Left forelimb (tissue), 1 donor: Measurements from ENCODE around the gene TRHDE.

Source experiments
- DNase-seq: peaks from one replicate; pipeline ENCODE4 v3.0.0-alpha.2; 2018; ENCODE audit warnings: low spot score

TRHDE gene, protein sequence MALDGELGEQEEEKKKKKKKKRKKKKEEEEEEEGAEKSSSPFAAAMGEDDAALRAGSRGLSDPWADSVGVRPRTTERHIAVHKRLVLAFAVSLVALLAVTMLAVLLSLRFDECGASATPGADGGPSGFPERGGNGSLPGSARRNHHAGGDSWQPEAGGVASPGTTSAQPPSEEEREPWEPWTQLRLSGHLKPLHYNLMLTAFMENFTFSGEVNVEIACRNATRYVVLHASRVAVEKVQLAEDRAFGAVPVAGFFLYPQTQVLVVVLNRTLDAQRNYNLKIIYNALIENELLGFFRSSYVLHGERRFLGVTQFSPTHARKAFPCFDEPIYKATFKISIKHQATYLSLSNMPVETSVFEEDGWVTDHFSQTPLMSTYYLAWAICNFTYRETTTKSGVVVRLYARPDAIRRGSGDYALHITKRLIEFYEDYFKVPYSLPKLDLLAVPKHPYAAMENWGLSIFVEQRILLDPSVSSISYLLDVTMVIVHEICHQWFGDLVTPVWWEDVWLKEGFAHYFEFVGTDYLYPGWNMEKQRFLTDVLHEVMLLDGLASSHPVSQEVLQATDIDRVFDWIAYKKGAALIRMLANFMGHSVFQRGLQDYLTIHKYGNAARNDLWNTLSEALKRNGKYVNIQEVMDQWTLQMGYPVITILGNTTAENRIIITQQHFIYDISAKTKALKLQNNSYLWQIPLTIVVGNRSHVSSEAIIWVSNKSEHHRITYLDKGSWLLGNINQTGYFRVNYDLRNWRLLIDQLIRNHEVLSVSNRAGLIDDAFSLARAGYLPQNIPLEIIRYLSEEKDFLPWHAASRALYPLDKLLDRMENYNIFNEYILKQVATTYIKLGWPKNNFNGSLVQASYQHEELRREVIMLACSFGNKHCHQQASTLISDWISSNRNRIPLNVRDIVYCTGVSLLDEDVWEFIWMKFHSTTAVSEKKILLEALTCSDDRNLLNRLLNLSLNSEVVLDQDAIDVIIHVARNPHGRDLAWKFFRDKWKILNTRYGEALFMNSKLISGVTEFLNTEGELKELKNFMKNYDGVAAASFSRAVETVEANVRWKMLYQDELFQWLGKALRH

GRCh38 chr12:72272091-72272661, at the start of gene TRHDE:
TSS of gene TRHDE (plus strand) at chr12:72272370. CDS start at chr12:72272644, 274 bp downstream.
- DNase-seq, result peak; percentile 69

DNA sequence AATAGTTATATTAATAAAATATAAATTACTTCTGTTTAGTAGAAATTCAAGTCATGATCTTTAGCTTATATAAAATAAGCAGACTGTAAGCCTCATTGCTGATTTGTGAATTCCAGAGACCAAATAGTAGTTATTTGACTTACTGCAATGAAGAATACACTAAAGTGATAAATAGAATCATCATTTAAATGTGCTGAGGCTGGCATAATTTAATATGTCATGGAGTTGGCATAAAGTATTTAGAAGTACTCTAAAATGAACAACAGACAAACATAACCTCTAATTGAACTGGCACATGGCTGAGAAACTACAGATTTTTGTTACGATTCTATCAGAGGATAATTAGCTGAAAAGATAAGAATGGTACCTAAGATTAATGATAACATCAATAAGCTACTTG, 45.7 kb upstream of the TRHDE start:
- DNase-seq, result no peak

DNA sequence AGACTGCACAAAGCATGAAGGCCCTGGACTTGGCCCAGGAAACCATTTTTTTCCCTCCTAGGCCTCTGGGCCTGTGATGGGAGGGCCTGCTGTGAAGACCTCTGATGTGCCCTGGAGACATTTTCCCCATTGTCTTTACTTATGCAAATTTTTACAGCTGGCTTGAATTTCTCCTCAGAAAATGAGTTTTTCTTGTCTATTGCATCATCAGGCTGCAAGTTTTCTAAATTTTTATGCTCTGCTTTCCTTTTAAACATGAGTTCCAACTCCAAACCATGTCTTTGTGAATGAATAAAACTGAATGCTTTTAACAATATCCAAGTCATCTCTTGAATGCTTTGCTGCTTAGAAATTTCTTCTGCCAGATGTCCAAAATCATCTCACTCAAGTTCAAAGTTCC, 43.7 kb upstream of the TRHDE start:
- DNase-seq, result no peak

GRCh38 chr12:72230589-72230988, 41.6 kb upstream of the TRHDE start:
- no peak for DNase-seq

- DNase-seq, result no peak
Observed at GRCh38 chr12:72234886-72235285, 37.3 kb upstream of the TRHDE start.

- no peak for DNase-seq
Observed at GRCh38 chr12:72236071-72236705, 36.0 kb upstream of the TRHDE start.

- DNase-seq, result no peak
Observed at GRCh38 chr12:72241552-72241951, 30.6 kb upstream of the TRHDE start.

DNA sequence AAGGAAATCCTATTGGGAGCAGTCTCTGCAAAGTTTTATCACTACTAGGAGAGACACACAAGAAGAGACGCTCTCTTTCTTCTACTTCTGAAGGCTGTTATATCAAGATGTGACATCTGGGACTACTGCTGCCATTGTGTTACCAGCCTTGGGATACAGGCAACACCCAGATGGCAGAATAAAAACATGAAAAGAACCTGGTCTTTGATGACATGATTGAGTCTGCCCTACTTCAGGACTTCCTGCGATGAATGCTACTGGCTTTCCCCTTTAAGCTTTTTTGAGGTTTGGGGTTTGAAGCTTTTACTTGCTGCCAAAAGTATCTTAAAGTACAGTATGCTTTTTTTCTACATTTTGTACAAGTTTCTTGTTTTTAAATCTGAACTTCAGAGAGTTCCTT, 29.2 kb upstream of the TRHDE start:
- no peak for DNase-seq

GRCh38 chr12:72246370-72246769, 25.8 kb upstream of the TRHDE start:
- no peak for DNase-seq

DNA sequence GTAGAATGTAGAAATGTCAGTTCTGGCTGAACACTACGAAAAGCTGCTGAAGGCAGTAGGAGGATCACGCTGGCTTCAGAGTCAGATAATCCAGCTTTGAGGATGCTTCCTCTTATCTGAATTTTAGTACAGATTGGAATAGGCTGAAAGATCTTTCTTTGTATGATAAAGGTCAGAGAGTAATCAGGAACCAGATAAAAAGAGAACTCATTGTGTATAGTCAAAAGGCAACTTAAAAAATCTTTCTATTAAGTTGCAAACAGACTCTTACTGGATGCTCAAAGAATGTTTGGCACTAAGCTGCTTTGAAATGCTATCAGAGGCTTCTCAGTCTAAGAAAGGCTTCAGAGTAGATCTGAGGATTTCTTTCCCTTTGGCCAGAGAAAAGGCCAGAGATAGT, 21.8 kb upstream of the TRHDE start:
- DNase-seq, result no peak

GRCh38 chr12:72256725-72257124, 15.4 kb upstream of the TRHDE start:
- DNase-seq, result no peak

DNA sequence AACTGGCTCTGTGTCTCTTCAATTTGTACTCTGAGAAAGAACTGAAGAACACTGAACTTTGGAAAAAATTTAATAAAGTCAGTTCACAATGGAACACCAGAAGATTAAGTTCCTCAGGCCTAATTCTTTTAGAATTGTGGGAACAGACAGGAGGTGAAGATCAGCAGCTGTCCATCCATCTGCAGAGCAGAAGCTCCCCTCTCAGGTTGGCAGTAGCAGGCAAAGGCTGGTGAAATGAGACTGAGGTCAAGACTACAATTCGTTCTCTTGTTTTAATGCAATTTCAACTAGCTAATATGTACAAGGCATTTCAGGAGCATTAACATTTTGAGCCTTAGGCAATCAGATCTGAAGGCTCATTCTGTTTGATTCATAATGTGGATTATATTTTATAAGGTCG, 10.3 kb upstream of the TRHDE start:
- DNase-seq, result no peak

DNA sequence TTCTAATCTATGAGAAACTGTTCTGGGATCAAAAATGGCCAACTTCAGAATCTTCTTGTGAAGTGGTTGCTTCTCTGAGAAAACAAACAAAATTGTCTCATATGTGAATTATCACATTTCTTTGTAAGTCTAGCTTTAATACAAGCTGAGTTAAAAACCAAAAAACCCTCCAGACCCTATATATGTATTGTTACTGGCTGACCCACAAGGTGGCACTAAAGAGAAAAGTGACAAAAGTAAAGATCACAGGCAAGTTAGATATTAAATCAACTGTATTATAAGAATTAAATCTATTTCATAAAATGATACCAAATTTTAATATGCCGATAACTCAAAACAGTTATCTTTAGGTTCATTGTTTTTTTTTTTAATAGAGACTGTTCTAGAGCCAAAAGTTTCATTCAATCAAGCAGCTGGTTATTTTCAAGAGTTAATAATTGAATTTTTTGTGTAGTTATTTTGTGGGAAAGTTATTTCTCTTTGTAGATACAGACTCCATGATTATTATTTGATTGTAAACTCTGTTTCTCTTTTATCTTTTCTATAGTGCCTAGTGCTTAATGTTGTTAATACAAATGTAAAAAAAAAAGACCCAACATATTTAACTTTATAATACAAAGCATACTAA, 7.5 kb upstream of the TRHDE start:
- DNase-seq, result no peak

DNA sequence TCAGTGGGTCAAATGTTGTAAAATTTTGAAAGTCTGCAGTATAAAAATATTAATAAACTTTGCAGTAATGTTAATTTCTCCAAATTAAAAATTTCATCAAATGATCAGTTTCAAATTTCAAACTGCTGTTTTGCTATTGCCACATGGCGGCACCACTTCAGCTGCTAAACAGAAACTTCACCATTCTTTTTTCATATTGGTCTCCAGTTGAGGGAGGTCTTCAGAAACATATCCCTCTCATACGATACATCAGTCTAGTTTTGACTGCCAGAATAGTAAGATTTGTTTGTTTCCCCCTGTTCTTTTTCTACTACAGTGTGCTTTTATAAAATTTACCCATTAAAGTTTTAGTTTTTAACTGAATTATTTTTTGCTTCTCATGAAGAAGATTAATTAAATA, 4.2 kb upstream of the TRHDE start:
- DNase-seq, result no peak

- no peak for DNase-seq
Observed at GRCh38 chr12:72268386-72268785, 3.8 kb upstream of the TRHDE start.

- no peak for DNase-seq
Observed at GRCh38 chr12:72269491-72269890, 2.7 kb upstream of the TRHDE start.

GRCh38 chr12:72270246-72270645, 1.9 kb upstream of the TRHDE start:
- no peak for DNase-seq

DNA sequence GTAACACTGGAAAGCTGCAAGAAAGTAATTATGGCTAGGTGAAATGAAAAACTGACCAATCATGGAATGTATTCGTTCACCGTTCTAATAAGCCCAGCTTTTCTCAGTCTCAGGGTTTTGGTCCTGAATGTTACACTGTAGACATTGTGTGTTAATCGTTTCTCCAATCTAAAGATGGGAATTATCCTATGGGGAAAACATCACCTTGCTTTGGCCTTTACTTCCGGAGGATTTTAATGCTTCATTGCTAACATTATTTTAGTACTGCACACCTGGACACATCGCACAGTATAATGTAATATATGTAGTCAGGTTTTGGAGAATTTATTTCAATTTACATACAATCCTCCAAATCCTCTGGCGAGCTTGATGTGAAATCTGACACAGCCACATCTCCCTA, 1.2 kb upstream of the TRHDE start:
- no peak for DNase-seq

GRCh38 chr12:72271451-72272090, 599 bp upstream of the TRHDE start:
- peak; percentile 72 for DNase-seq

- peak; percentile 64 for DNase-seq
Observed at GRCh38 chr12:72272731-72273498, 745 bp downstream of the TRHDE start.
